Measurements from ENCODE around the gene ZBTB46.

GRCh38 chr20:63696306-63696627 is 134.8 kb downstream of the ZBTB46 start:
- no peak for TF ChIP-seq EP300 (IDR thresholded peaks at IDR 0.05)
- TF ChIP-seq POLR2A (IDR thresholded peaks at IDR 0.05), result no peak
- TF ChIP-seq POLR2AphosphoS5 (IDR thresholded peaks at IDR 0.05), result no peak
- TF ChIP-seq CTCF (IDR thresholded peaks at IDR 0.05), result no peak

Measured in sigmoid colon (tissue), 4 donors.